Peyer's patch (tissue), 4 donors: ENCODE data around the gene ERO1B. TPM values are rescaled to one million over a fixed set of nuclear protein-coding genes. Genes with fewer than 3 reads are reported as not detected.

Experiments
- DNase-seq, 3 donors: peaks; one replicate each; pipeline ENCODE4 v3.0.0-alpha.2; 2017 to 2019
- H3K27ac ChIP-seq, 4 donors: fragments of 200-600 bp; sonication (generic); one replicate each; pipeline ENCODE4 v1.5.1; 2016 to 2019
- H3K27me3 ChIP-seq, 2 donors: fragments of 200-600 bp; sonication (generic); one replicate each; pipeline ENCODE4 v1.5.1; 2019
- H3K36me3 ChIP-seq, 3 donors: fragments of 200-600 bp; sonication (generic); one replicate each; pipeline ENCODE4 v1.5.1; 2016 to 2019
- H3K4me1 ChIP-seq, 4 donors: fragments of 200-600 bp; sonication (generic); one replicate each; pipeline ENCODE4 v1.5.1; 2016 to 2019
- H3K4me3 ChIP-seq, 4 donors: fragments of 200-600 bp; sonication (generic); 1 replicate in 3 of 4; 2 replicates in 1 of 4; pipeline ENCODE4 v1.5.1; 2016 to 2019; ENCODE audit warnings: mild to moderate bottlenecking in 1 of 4
- H3K9me3 ChIP-seq, 4 donors: fragments of 200-600 bp; sonication (generic); one replicate each; pipeline ENCODE4 v1.5.1; 2016 to 2019; ENCODE audit warnings: mild to moderate bottlenecking in 1 of 4
- CTCF ChIP-seq, 6 experiments: fragments of 450-650 bp in 4 of 6; fragments of 200-600 bp in 2 of 6; sonication (generic) in 1 of 6; IDR thresholded peaks; one replicate each; pipeline ENCODE4 v1.5.1; 2017 to 2019; ENCODE audit warnings: antibody characterized with exemption in 6 of 6, mild to moderate bottlenecking in 3 of 6, moderate library complexity in 1 of 6
- POLR2A ChIP-seq, 2 donors: fragments of 450-650 bp; IDR thresholded peaks; one replicate each; pipeline ENCODE4 v1.5.1; 2017; ENCODE audit warnings: antibody characterized with exemption in 2 of 2, mild to moderate bottlenecking in 2 of 2, moderate library complexity in 2 of 2
- total RNA-seq, 4 donors: library from RNA; depleted of rRNA; stranded (reverse); fragments of >200 nt; gene quantifications; one replicate each; pipeline ENCODE4 v1.1.0, GENCODE V29; 2016

Gene ERO1B
- total RNA-seq, 4 donors from 2014 or later, result 5.2 to 44.6 (median 7.9) TPM

GRCh38 chr1:236284291-236284721 lies 2.5 kb upstream of the ERO1B start:
- Histone ChIP-seq H3K27me3 (no peaks in the 10 kb centered on the region), H3K36me3 (no peaks in the 10 kb centered on the region), H3K4me3 (no peak overlapping the region), H3K9me3 (no peaks in the 10 kb centered on the region), H3K27ac (no peak overlapping the region), H3K4me1 (peaks cover 0 to 5% (median 0%) of the 10 kb centered on the region in 4 donors)
- TF ChIP-seq POLR2A (IDR thresholded peaks at IDR 0.05) (no peak), CTCF (IDR thresholded peaks at IDR 0.05) (no peak)
- DNase-seq, result no peak

GRCh38 chr1:236282719-236283118 lies 961 bp upstream of the ERO1B start:
- Histone ChIP-seq H3K27ac (no peak overlapping the region), H3K9me3 (no peaks in the 10 kb centered on the region), H3K4me1 (peaks cover 0 to 5% (median 0%) of the 10 kb centered on the region in 4 donors), H3K36me3 (no peaks in the 10 kb centered on the region), H3K4me3 (peak overlapping the region in 3 of 4 donors; percentile 77 to 95 (median 92)), H3K27me3 (no peaks in the 10 kb centered on the region)
- TF ChIP-seq CTCF (IDR thresholded peaks at IDR 0.05) (no peak), POLR2A (IDR thresholded peaks at IDR 0.05) (no peak)
- no peak for DNase-seq

- no peaks in the 10 kb centered on the region for H3K36me3 ChIP-seq
- TF ChIP-seq CTCF (IDR thresholded peaks at IDR 0.05) (no peak), POLR2A (IDR thresholded peaks at IDR 0.05) (no peak)
- peak overlapping the region; percentile 77 to 95 (median 90) for H3K4me3 ChIP-seq
- H3K9me3 ChIP-seq, result no peaks in the 10 kb centered on the region
- no peaks in the 10 kb centered on the region for H3K27me3 ChIP-seq
- peak overlapping the region; percentile 37 to 93 (median 62) for H3K27ac ChIP-seq
- H3K4me1 ChIP-seq, result peaks cover 0 to 5% (median 0%) of the 10 kb centered on the region in 4 donors
- DNase-seq, result peak in 2 of 3 donors; percentile 50 to 65
Observed at GRCh38 chr1:236282425-236282716, 613 bp upstream of the ERO1B start.

- Histone ChIP-seq H3K9me3 (no peaks in the 10 kb centered on the region), H3K27ac (peak overlapping the region; percentile 75 to 93 (median 83)), H3K27me3 (no peaks in the 10 kb centered on the region), H3K4me3 (peak overlapping the region; percentile 77 to 95 (median 90)), H3K36me3 (no peaks in the 10 kb centered on the region), H3K4me1 (peaks cover 0 to 5% (median 0%) of the 10 kb centered on the region in 4 donors)
- no peak for TF ChIP-seq POLR2A (IDR thresholded peaks at IDR 0.05)
- TF ChIP-seq CTCF (IDR thresholded peaks at IDR 0.05), result no peak
- peak in 2 of 3 donors; percentile 26 to 61 for DNase-seq
Observed at GRCh38 chr1:236281198-236281653, 532 bp downstream of the ERO1B start.

GRCh38 chr1:236280438-236281197 lies 1.1 kb downstream of the ERO1B start:
- Histone ChIP-seq H3K27ac (peak overlapping the region in 3 of 4 donors; percentile 75 to 93 (median 85)), H3K27me3 (no peaks in the 10 kb centered on the region), H3K36me3 (no peaks in the 10 kb centered on the region), H3K4me3 (peak overlapping the region; percentile 77 to 95 (median 90)), H3K9me3 (no peaks in the 10 kb centered on the region), H3K4me1 (peaks cover 0 to 5% (median 0%) of the 10 kb centered on the region in 4 donors)
- peak in 2 of 3 donors; percentile 41 to 54 for DNase-seq
- TF ChIP-seq CTCF (IDR thresholded peaks at IDR 0.05), result no peak
- no peak for TF ChIP-seq POLR2A (IDR thresholded peaks at IDR 0.05)
